ENCODE results near the gene GPR85. TPM values are rescaled to one million over a fixed set of nuclear protein-coding genes. Genes with fewer than 3 reads are reported as not detected.

The GPR85 gene
- total RNA-seq, 1 experiment from 2014 or later, result not detected

DNA sequence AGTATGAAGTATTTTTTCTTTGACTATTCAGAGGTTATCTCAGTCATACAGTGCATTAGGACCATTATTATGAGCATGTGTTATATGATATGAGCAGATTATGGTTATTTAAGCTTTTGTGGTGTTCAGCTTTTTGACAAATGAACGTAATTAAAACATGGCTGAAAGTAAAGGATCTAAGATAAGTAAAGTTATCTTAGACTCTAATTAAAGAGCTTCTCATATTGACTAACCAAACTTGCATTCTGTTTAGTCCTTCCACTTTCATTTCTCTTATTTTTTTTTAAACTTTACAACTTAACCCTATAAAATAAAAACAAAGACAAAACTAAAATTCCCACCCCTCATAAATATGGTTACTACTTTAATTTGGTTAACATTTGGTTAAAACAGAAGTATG, 6.9 kb upstream of the GPR85 start:
- Histone ChIP-seq H2BK120ac (ENCODE audit: low read depth, low read length, poor library complexity, severe bottlenecking) (no peak overlapping the region), H3K27me3 (ENCODE audit: insufficient read depth, low read length) (no peaks in the 10 kb centered on the region), H4K91ac (ENCODE audit: insufficient read length, low read depth, low read length) (no peak overlapping the region), H4K20me1 (ENCODE audit: control insufficient read depth, insufficient read depth, insufficient read length) (no peaks in the 10 kb centered on the region), H3K79me2 (ENCODE audit: insufficient read depth, low read length) (no peaks in the 10 kb centered on the region), H2BK20ac (ENCODE audit: low read depth, low read length, poor library complexity, severe bottlenecking) (no peak overlapping the region), H3K9ac (ENCODE audit: extremely low read depth, insufficient read length, low read length) (no peak overlapping the region), H2BK15ac (ENCODE audit: low read depth, low read length) (no peak overlapping the region), H3K56ac (ENCODE audit: insufficient read length, low read depth, low read length) (no peak overlapping the region), H3K18ac (ENCODE audit: insufficient read length, low read depth, low read length) (no peak overlapping the region), H3T11ph (ENCODE audit: low read length) (no peak overlapping the region), H3K23ac (ENCODE audit: insufficient read length, low read depth, low read length) (no peak overlapping the region), H3K27ac (ENCODE audit: insufficient read length, low read depth, low read length) (no peak overlapping the region), H3K4me2 (ENCODE audit: insufficient read depth, insufficient read length, low read length) (no peak overlapping the region), H3K9me3 (ENCODE audit: control insufficient read depth, low read depth, low read length) (no peaks in the 10 kb centered on the region), H2BK5ac (ENCODE audit: insufficient read length, low read length) (no peak overlapping the region), H3K4me1 (ENCODE audit: insufficient read depth, low read length) (no peaks in the 10 kb centered on the region), H2AK5ac (ENCODE audit: insufficient read length, low read length) (no peak overlapping the region), H3K4ac (ENCODE audit: low read depth, low read length) (no peak overlapping the region), H3K14ac (ENCODE audit: insufficient read depth, low read length) (no peak overlapping the region), H2AFZ (ENCODE audit: low read length) (no peak overlapping the region), H3K79me1 (ENCODE audit: insufficient read depth, low read depth, low read length, poor library complexity, severe bottlenecking) (no peaks in the 10 kb centered on the region), H2BK12ac (ENCODE audit: insufficient read length, low read depth, low read length) (no peak overlapping the region), H4K8ac (replicated peaks; ENCODE audit: insufficient read length, low read depth, low read length) (no peak overlapping the region), H3K23me2 (ENCODE audit: insufficient read length, low read depth, low read length, poor library complexity, severe bottlenecking) (no peaks in the 10 kb centered on the region), H4K5ac (ENCODE audit: insufficient read length, low read depth, low read length) (no peak overlapping the region)
- Mint-ChIP-seq H3K4me1 (no peaks in the 10 kb centered on the region), H3K27me3 (ENCODE audit: low read depth) (peaks cover 23% of the 10 kb centered on the region), H3K4me3 (no peak overlapping the region), H3K27ac (no peak overlapping the region), H3K9me3 (no peaks in the 10 kb centered on the region), H3K36me3 (ENCODE audit: insufficient read depth in 1 of 3, low read depth in 3 of 3) (no peaks in the 10 kb centered on the region)
- TF ChIP-seq, protein P1, sequence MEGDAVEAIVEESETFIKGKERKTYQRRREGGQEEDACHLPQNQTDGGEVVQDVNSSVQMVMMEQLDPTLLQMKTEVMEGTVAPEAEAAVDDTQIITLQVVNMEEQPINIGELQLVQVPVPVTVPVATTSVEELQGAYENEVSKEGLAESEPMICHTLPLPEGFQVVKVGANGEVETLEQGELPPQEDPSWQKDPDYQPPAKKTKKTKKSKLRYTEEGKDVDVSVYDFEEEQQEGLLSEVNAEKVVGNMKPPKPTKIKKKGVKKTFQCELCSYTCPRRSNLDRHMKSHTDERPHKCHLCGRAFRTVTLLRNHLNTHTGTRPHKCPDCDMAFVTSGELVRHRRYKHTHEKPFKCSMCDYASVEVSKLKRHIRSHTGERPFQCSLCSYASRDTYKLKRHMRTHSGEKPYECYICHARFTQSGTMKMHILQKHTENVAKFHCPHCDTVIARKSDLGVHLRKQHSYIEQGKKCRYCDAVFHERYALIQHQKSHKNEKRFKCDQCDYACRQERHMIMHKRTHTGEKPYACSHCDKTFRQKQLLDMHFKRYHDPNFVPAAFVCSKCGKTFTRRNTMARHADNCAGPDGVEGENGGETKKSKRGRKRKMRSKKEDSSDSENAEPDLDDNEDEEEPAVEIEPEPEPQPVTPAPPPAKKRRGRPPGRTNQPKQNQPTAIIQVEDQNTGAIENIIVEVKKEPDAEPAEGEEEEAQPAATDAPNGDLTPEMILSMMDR (conservative IDR thresholded peaks at IDR 0.05), result no peak
- WGBS (ENCODE audit: extremely low coverage, insufficient read length, low lambda C conversion rate), result no CpG with 5 or more reads among the region's 1 CpG
- DNase-seq, result no peak
